ENCODE measurements around the gene ALAS2.

Gene ALAS2

DNA sequence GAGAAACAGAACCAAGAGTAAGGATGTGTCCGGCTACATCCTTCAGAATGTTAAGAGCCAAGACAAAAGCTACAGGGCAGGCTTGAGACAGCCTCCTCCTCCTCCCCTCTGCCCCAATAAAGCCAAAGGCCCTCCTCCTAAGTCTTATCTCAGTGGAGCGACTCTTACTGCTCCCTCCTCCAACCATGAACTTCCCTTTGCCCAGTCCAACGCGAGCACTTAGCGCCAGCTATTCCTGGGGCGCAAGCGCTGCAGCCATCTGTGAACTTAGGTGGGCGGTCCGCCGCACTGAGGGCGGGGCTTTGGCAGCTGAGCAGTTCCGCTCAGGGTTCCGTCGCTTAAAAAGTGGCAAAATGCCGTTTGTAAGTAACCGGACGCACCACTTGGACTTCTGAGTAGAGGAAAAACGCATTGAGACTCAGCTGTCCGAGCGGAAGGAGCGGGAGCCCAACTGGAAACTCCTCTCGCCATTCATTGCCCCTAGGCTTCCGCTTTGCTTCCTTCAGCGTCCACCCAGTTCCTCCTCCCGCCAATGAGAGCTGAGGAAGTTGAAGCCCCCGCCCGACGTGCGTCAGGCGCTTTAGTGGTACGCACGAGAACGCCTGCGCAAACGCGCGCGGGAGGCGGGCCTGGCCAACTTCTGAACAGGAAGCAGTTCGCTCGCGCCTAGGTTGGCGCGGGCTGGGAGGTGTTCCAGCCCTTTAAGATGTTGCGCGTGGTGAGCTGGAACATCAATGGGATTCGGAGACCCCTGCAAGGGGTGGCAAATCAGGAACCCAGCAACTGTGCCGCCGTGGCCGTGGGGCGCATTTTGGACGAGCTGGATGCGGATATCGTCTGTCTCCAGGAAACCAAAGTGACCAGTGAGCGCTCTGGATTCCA, 30.8 kb downstream of the ALAS2 start, which contains the start of gene APEX2 (continued):
- TF ChIP-seq, protein P1, sequence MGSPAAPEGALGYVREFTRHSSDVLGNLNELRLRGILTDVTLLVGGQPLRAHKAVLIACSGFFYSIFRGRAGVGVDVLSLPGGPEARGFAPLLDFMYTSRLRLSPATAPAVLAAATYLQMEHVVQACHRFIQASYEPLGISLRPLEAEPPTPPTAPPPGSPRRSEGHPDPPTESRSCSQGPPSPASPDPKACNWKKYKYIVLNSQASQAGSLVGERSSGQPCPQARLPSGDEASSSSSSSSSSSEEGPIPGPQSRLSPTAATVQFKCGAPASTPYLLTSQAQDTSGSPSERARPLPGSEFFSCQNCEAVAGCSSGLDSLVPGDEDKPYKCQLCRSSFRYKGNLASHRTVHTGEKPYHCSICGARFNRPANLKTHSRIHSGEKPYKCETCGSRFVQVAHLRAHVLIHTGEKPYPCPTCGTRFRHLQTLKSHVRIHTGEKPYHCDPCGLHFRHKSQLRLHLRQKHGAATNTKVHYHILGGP (tag by site-specific recombination; IDR thresholded peaks at IDR 0.05): no peak
- no peak for TF ChIP-seq KLF1 (tag by site-specific recombination; IDR thresholded peaks at IDR 0.05)
- TF ChIP-seq OSR2 (tag by site-specific recombination; IDR thresholded peaks at IDR 0.05): no peak
- no peak for TF ChIP-seq ZNF560 (tag by site-specific recombination; IDR thresholded peaks at IDR 0.05; ENCODE audit: borderline replicate concordance)
- TF ChIP-seq ZNF324 (tag by site-specific recombination; IDR thresholded peaks at IDR 0.05): no peak
- TF ChIP-seq, protein P2, sequence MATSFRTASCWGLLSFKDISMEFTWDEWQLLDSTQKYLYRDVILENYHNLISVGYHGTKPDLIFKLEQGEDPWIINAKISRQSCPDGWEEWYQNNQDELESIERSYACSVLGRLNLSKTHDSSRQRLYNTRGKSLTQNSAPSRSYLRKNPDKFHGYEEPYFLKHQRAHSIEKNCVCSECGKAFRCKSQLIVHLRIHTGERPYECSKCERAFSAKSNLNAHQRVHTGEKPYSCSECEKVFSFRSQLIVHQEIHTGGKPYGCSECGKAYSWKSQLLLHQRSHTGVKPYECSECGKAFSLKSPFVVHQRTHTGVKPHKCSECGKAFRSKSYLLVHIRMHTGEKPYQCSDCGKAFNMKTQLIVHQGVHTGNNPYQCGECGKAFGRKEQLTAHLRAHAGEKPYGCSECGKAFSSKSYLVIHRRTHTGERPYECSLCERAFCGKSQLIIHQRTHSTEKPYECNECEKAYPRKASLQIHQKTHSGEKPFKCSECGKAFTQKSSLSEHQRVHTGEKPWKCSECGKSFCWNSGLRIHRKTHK (tag by site-specific recombination; IDR thresholded peaks at IDR 0.05): no peak
- no peak for TF ChIP-seq ZNF600 (tag by site-specific recombination; IDR thresholded peaks at IDR 0.05)
- peak; percentile 41 for TF ChIP-seq EGR2 (tag by site-specific recombination; IDR thresholded peaks at IDR 0.05; ENCODE audit: low read depth)
- TF ChIP-seq ZNF654 (tag by site-specific recombination; IDR thresholded peaks at IDR 0.05; ENCODE audit: low read depth): no peak
- TF ChIP-seq ZNF157 (tag by site-specific recombination; IDR thresholded peaks at IDR 0.05): no peak
- TF ChIP-seq ZBTB21 (tag by site-specific recombination; IDR thresholded peaks at IDR 0.05): no peak
- TF ChIP-seq ZBTB7A (tag by site-specific recombination; IDR thresholded peaks at IDR 0.05; ENCODE audit: low read depth): no peak
- no peak for TF ChIP-seq ZNF248 (tag by site-specific recombination; IDR thresholded peaks at IDR 0.05)
- no peak for TF ChIP-seq ZNF571 (tag by site-specific recombination; IDR thresholded peaks at IDR 0.05)
- peak; percentile 79 for TF ChIP-seq SP3 (tag by site-specific recombination; IDR thresholded peaks at IDR 0.05)
- TF ChIP-seq, protein P3, sequence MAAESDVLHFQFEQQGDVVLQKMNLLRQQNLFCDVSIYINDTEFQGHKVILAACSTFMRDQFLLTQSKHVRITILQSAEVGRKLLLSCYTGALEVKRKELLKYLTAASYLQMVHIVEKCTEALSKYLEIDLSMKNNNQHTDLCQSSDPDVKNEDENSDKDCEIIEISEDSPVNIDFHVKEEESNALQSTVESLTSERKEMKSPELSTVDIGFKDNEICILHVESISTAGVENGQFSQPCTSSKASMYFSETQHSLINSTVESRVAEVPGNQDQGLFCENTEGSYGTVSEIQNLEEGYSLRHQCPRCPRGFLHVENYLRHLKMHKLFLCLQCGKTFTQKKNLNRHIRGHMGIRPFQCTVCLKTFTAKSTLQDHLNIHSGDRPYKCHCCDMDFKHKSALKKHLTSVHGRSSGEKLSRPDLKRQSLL (tag by site-specific recombination; IDR thresholded peaks at IDR 0.05): no peak
- no peak for TF ChIP-seq ZNF112 (tag by site-specific recombination; IDR thresholded peaks at IDR 0.05)
- peak; percentile 35 for TF ChIP-seq ZNF629 (tag by site-specific recombination; IDR thresholded peaks at IDR 0.05)
- TF ChIP-seq, protein P4, sequence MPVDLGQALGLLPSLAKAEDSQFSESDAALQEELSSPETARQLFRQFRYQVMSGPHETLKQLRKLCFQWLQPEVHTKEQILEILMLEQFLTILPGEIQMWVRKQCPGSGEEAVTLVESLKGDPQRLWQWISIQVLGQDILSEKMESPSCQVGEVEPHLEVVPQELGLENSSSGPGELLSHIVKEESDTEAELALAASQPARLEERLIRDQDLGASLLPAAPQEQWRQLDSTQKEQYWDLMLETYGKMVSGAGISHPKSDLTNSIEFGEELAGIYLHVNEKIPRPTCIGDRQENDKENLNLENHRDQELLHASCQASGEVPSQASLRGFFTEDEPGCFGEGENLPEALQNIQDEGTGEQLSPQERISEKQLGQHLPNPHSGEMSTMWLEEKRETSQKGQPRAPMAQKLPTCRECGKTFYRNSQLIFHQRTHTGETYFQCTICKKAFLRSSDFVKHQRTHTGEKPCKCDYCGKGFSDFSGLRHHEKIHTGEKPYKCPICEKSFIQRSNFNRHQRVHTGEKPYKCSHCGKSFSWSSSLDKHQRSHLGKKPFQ (tag by site-specific recombination; IDR thresholded peaks at IDR 0.05): no peak
- no peak for TF ChIP-seq ZSCAN30 (tag by site-specific recombination; IDR thresholded peaks at IDR 0.05)
- TF ChIP-seq ZFP41 (tag by site-specific recombination; IDR thresholded peaks at IDR 0.05; ENCODE audit: borderline replicate concordance): no peak
- no peak for TF ChIP-seq ZFP37 (tag by site-specific recombination; IDR thresholded peaks at IDR 0.05)
- TF ChIP-seq, protein P5, sequence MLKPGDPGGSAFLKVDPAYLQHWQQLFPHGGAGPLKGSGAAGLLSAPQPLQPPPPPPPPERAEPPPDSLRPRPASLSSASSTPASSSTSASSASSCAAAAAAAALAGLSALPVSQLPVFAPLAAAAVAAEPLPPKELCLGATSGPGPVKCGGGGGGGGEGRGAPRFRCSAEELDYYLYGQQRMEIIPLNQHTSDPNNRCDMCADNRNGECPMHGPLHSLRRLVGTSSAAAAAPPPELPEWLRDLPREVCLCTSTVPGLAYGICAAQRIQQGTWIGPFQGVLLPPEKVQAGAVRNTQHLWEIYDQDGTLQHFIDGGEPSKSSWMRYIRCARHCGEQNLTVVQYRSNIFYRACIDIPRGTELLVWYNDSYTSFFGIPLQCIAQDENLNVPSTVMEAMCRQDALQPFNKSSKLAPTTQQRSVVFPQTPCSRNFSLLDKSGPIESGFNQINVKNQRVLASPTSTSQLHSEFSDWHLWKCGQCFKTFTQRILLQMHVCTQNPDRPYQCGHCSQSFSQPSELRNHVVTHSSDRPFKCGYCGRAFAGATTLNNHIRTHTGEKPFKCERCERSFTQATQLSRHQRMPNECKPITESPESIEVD (tag by site-specific recombination; IDR thresholded peaks at IDR 0.05): no peak
- no peak for TF ChIP-seq GLI4 (tag by site-specific recombination; IDR thresholded peaks at IDR 0.05)
- TF ChIP-seq ZNF777 (tag by site-specific recombination; IDR thresholded peaks at IDR 0.05; ENCODE audit: borderline replicate concordance): no peak
- no peak for TF ChIP-seq HOXD13 (CRISPR knock-in tag; IDR thresholded peaks at IDR 0.05; ENCODE audit: borderline replicate concordance)
- no peak for TF ChIP-seq ZNF266 (tag by site-specific recombination; IDR thresholded peaks at IDR 0.05; ENCODE audit: low read depth)
- TF ChIP-seq, protein P6, sequence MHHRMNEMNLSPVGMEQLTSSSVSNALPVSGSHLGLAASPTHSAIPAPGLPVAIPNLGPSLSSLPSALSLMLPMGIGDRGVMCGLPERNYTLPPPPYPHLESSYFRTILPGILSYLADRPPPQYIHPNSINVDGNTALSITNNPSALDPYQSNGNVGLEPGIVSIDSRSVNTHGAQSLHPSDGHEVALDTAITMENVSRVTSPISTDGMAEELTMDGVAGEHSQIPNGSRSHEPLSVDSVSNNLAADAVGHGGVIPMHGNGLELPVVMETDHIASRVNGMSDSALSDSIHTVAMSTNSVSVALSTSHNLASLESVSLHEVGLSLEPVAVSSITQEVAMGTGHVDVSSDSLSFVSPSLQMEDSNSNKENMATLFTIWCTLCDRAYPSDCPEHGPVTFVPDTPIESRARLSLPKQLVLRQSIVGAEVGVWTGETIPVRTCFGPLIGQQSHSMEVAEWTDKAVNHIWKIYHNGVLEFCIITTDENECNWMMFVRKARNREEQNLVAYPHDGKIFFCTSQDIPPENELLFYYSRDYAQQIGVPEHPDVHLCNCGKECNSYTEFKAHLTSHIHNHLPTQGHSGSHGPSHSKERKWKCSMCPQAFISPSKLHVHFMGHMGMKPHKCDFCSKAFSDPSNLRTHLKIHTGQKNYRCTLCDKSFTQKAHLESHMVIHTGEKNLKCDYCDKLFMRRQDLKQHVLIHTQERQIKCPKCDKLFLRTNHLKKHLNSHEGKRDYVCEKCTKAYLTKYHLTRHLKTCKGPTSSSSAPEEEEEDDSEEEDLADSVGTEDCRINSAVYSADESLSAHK (tag by site-specific recombination; IDR thresholded peaks at IDR 0.05): no peak
- TF ChIP-seq ZNF530 (tag by site-specific recombination; IDR thresholded peaks at IDR 0.05; ENCODE audit: low read depth): no peak
- TF ChIP-seq ZNF521 (tag by site-specific recombination; IDR thresholded peaks at IDR 0.05): no peak
- TF ChIP-seq BCL11A (tag by site-specific recombination; IDR thresholded peaks at IDR 0.05; ENCODE audit: low read depth): no peak
- TF ChIP-seq ZNF548 (tag by site-specific recombination; IDR thresholded peaks at IDR 0.05): no peak
